ENCODE results near the gene PRR35. TPM values are rescaled to one million over a fixed set of nuclear protein-coding genes. Genes with fewer than 3 reads are reported as not detected.

PRR35 gene
- total and polyA plus RNA-seq, 2 donors (not counting 3 experiments of a cell fraction or from before 2014, with no cell fraction given), result not detected

DNA sequence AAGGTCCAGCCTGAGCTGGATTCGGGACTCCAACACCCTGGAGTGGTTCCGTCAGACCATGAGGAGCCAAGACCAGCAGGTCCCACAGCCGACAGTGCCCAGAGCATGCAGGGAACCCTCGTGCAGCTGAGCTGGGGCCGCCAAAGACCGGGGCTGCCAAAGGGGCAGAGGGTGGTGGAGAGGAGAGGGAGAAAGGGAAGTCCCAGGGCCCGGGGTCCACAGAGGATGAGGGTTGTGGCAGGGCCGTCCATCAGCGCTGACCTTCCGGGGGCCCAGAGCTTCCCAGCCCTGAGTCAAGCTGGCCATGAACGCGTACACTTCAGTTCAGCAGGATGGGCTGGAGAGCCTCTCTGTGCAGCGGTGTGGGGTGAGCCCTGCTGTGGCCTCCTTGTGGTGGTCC, 39.3 kb upstream of the PRR35 start:
- FAIRE-seq, result no peak
- no peak overlapping the region for H3K4me2 ChIP-seq (ENCODE audit: insufficient read depth, low read length)
- no TSS peak for BruUV-seq (replicated peaks)
- no peaks in the 10 kb centered on the region for H4K20me1 ChIP-seq (replicated peaks; ENCODE audit: control insufficient read depth, extremely low read depth, insufficient read depth, low read length)
- H3K79me2 ChIP-seq (ENCODE audit: control insufficient read depth, insufficient read depth, low read length), result no peaks in the 10 kb centered on the region
- ChIA-PET POLR2A (interaction anchor here (0.5 kb wide), 1 partner anchor 119 kb away, joined by 3 read pairs; no protein-coding TSS in a partner anchor), CTCF (interaction anchor here (0.9 to 1.0 kb wide), 2 partner anchors 11 to 119 kb away, joined by 3 read pairs; partner anchors contain the start of gene DECR2)
- no peak overlapping the region for H3K9ac ChIP-seq (replicated peaks; ENCODE audit: extremely low read depth, insufficient read depth, low read length)
- no peaks in the 10 kb centered on the region for H3K9me1 ChIP-seq (replicated peaks; ENCODE audit: control insufficient read depth, extremely low read depth, insufficient read depth, low read length)
- dilution Hi-C loops (cut with MboI; ENCODE audit: extremely low pct_ligation_motif_present, low sequenced_read_pairs), result no loop called here
- no peak overlapping the region for H3K4me3 ChIP-seq (replicated peaks in 1 of 3; ENCODE audit: insufficient read depth in 1 of 3, low read depth in 1 of 3, low read length in 3 of 3)
- intact Hi-C loops (cut with micrococcal nuclease), result no loop called here
- H3K9me3 ChIP-seq (replicated peaks; ENCODE audit: control insufficient read depth, insufficient read depth, low read length), result no peaks in the 10 kb centered on the region
- peaks cover 0 to 17% of the 10 kb centered on the region in 2 experiments for H3K36me3 ChIP-seq (ENCODE audit: control insufficient read depth in 2 of 2, extremely low read depth in 1 of 2, insufficient read depth in 2 of 2, low read length in 2 of 2)
- TF ChIP-seq MYC (IDR thresholded peaks at IDR 0.05; ENCODE audit: low read depth, low read length), result no peak
- TF ChIP-seq POLR2A (IDR thresholded peaks at IDR 0.05; ENCODE audit: low read depth, low read length), result no peak
- TF ChIP-seq FOS (IDR thresholded peaks at IDR 0.05; ENCODE audit: borderline replicate concordance, insufficient read depth, low read length), result no peak
- TF ChIP-seq, protein P1, sequence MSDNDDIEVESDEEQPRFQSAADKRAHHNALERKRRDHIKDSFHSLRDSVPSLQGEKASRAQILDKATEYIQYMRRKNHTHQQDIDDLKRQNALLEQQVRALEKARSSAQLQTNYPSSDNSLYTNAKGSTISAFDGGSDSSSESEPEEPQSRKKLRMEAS (IDR thresholded peaks at IDR 0.05; ENCODE audit: insufficient read depth, insufficient read length), result no peak
- TF ChIP-seq, protein P2, sequence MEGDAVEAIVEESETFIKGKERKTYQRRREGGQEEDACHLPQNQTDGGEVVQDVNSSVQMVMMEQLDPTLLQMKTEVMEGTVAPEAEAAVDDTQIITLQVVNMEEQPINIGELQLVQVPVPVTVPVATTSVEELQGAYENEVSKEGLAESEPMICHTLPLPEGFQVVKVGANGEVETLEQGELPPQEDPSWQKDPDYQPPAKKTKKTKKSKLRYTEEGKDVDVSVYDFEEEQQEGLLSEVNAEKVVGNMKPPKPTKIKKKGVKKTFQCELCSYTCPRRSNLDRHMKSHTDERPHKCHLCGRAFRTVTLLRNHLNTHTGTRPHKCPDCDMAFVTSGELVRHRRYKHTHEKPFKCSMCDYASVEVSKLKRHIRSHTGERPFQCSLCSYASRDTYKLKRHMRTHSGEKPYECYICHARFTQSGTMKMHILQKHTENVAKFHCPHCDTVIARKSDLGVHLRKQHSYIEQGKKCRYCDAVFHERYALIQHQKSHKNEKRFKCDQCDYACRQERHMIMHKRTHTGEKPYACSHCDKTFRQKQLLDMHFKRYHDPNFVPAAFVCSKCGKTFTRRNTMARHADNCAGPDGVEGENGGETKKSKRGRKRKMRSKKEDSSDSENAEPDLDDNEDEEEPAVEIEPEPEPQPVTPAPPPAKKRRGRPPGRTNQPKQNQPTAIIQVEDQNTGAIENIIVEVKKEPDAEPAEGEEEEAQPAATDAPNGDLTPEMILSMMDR (IDR thresholded peaks at IDR 0.05; ENCODE audit: extremely low read depth in 1 of 2, insufficient read depth in 1 of 2, low read depth in 1 of 2, low read length in 2 of 2), result no peak
- no peak for TF ChIP-seq GATA2 (IDR thresholded peaks at IDR 0.05; ENCODE audit: insufficient read depth, insufficient read length, low read depth, low read length)
- no peak for TF ChIP-seq JUN (IDR thresholded peaks at IDR 0.05; ENCODE audit: borderline replicate concordance, insufficient read depth, insufficient read length, low read depth)
- TF ChIP-seq POLR2AphosphoS5 (IDR thresholded peaks at IDR 0.05; ENCODE audit: insufficient read depth, low read depth, low read length), result no peak
- no peak for TF ChIP-seq EZH2 (IDR thresholded peaks at IDR 0.05; ENCODE audit: borderline replicate concordance, low read depth, low read length, severe bottlenecking)
- H3K27ac ChIP-seq (ENCODE audit: insufficient read depth, low read depth, low read length), result no peak overlapping the region
- peaks cover 10% of the 10 kb centered on the region for H3K4me1 ChIP-seq (ENCODE audit: control insufficient read depth, extremely low read depth, insufficient read depth, low read length)
- H2AFZ ChIP-seq (ENCODE audit: low read depth, low read length), result no peak overlapping the region
- DNase-seq (ENCODE audit: low read depth, low spot score), result no peak
- H3K27me3 ChIP-seq (ENCODE audit: control insufficient read depth in 2 of 2, insufficient read depth in 2 of 2, low read length in 2 of 2), result no peaks in the 10 kb centered on the region

Data from endothelial cell of umbilical vein (primary cell).